ENCODE data around the gene OR6C76. TPM values are rescaled to one million over a fixed set of nuclear protein-coding genes. Genes with fewer than 3 reads are reported as not detected.
"Not testable (repeated sequence)": the region's sequence is repeated elsewhere in the genome, so short reads cannot be mapped to it uniquely, and the experiment has no call there.

OR6C76 gene
- total RNA-seq (not detected), polyA plus RNA-seq (not detected), total RNA-seq (not detected)

DNA sequence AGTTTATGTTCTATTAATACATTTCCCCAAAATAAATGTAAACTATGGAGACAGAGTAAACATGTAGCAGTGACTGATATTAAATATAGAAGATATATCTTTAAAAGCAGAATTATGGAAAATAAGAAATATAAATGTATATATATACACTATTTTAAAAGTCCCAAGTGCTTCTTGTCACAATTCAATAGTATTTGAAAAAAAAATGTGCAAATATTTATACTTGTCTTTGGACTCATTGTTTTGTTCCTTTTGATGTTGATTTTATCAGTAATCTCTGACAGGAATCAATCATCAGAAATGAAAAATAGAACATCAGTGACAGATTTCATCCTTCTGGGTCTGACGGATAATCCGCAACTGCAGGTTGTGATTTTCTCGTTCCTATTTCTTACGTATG is at the start of gene OR6C76:
TSS of gene OR6C76 (plus strand) at position 301 of the 400 bp plus-strand sequence. CDS start at position 301, 0 bp downstream.
- Histone ChIP-seq H3K27ac (ENCODE audit: low read depth, low read length) (no peak within 1 kb of the TSS), H3K27me3 (ENCODE audit: control insufficient read depth in 2 of 2, insufficient read depth in 2 of 2, low read length in 2 of 2) (peaks cover 0 to 3% of the 10 kb centered on the region in 2 donors), H3K9me3 (ENCODE audit: control insufficient read depth in 2 of 3, low read length in 3 of 3) (no peaks in the 10 kb centered on the region), H3K36me3 (ENCODE audit: control insufficient read depth in 2 of 3, insufficient read depth in 3 of 3, low read length in 3 of 3) (no peaks in the 10 kb centered on the region), H3K4me3 (ENCODE audit: low read length) (no peak within 1 kb of the TSS), H3K4me1 (ENCODE audit: control insufficient read depth in 2 of 2, insufficient read depth in 2 of 2, low read length in 2 of 2) (no peaks in the 10 kb centered on the region)
- ATAC-seq (no peak), DNase-seq (no peak)
- intact Hi-C loops (cut with micrococcal nuclease), result no loop called here
- no peak within 1 kb of the TSS for H3K27ac Mint-ChIP-seq
- H3K4me3 Mint-ChIP-seq, result no peak within 1 kb of the TSS
- peaks cover 3 to 30% (median 22%) of the 10 kb centered on the region in 5 donors for H3K27me3 Mint-ChIP-seq
- no peaks in the 10 kb centered on the region for H3K9me3 Mint-ChIP-seq
- CTCF ChIA-PET, result no interaction called here
- peaks cover 0 to 1% (median 0%) of the 10 kb centered on the region in 7 donors for H3K4me1 Mint-ChIP-seq
- no peaks in the 10 kb centered on the region for H3K36me3 Mint-ChIP-seq
- POLR2A ChIA-PET, result no interaction called here

DNA sequence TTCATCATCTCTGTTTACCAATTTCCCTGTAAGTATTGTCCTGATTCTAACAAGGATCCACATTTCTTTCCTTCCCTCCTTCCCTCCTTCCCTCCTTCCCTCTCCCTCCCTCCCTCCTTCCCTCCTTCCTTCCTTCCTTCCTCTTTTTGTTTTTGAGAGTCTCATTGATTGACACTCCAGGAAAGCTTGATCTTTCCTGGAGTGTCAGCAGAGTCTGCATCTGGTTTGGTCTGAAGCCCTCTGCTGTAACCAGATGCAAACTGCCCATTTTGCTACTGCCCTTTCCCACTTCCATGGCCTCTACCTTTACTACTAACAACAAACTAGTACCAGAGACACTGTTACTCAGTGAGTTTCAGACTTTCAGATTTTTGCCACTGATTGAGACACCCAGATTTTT is 40.2 kb upstream of the OR6C76 start:
- no peak overlapping the region for H3K4me3 Mint-ChIP-seq
- H3K4me1 Mint-ChIP-seq, result no peaks in the 10 kb centered on the region
- ChIA-PET POLR2A (no interaction called here), CTCF (no interaction called here)
- Histone ChIP-seq H3K9me3 (ENCODE audit: control insufficient read depth in 2 of 3, low read length in 3 of 3) (no peaks in the 10 kb centered on the region), H3K27me3 (ENCODE audit: control insufficient read depth in 2 of 2, insufficient read depth in 2 of 2, low read length in 2 of 2) (no peaks in the 10 kb centered on the region), H3K4me1 (ENCODE audit: control insufficient read depth in 2 of 2, insufficient read depth in 2 of 2, low read length in 2 of 2) (no peaks in the 10 kb centered on the region), H3K36me3 (ENCODE audit: control insufficient read depth in 2 of 3, insufficient read depth in 3 of 3, low read length in 3 of 3) (no peaks in the 10 kb centered on the region), H3K27ac (ENCODE audit: low read depth, low read length) (no peak overlapping the region), H3K4me3 (ENCODE audit: low read length) (no peak overlapping the region)
- H3K27ac Mint-ChIP-seq, result no peak overlapping the region
- no peaks in the 10 kb centered on the region for H3K36me3 Mint-ChIP-seq
- DNase-seq (no peak), ATAC-seq (no peak)
- intact Hi-C loops (cut with micrococcal nuclease), result no loop called here
- H3K27me3 Mint-ChIP-seq, result peaks cover 0 to 21% (median 10%) of the 10 kb centered on the region in 5 donors
- no peaks in the 10 kb centered on the region for H3K9me3 Mint-ChIP-seq

DNA sequence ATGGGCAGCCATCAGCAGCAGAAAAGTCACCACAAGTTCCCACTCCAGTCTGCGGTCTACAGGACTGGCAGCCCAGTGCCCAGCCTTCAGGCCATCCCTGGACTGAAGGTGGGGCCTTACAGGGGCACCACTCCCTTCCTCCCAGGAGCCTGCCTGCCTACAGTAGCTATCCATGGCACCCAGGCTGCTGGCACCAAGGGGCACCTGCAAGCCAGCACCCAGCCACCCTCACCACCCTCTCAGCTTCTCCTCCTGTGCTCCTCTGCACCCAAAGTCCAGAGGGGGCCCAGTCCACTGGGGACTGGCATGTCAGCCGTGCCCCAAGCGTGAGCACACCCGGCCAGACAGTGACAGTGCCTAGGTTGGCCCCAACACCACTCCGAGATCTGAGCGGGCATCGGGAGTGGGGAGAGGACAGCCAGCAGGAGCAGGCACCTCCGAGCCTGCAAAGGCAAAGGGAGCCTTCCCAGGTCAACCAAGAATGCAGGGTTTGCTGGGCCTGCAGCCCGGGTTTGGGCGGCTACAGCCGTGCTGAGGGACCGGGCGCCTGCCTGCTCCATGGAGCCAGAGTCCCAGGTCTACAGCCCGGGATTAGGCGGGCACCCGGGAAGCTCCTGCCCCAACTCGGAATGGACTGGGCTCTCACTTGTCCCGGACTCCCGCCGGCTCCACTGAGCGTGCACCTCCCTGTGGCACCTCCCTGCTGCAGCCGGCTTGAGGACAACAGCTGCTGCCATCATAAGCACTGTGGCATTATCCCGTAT is 33.8 kb upstream of the OR6C76 start:
- H3K4me3 Mint-ChIP-seq, result no peak overlapping the region
- no peaks in the 10 kb centered on the region for H3K36me3 Mint-ChIP-seq
- intact Hi-C loops (cut with micrococcal nuclease), result no loop called here
- no peak overlapping the region for H3K27ac ChIP-seq (ENCODE audit: low read depth, low read length)
- H3K9me3 ChIP-seq (ENCODE audit: control insufficient read depth in 2 of 3, low read length in 3 of 3), result no peaks in the 10 kb centered on the region
- no peak overlapping the region for H3K4me3 ChIP-seq (ENCODE audit: low read length)
- CTCF ChIA-PET, result no interaction called here
- H3K4me1 Mint-ChIP-seq, result no peaks in the 10 kb centered on the region
- no peaks in the 10 kb centered on the region for H3K27me3 ChIP-seq (ENCODE audit: control insufficient read depth in 2 of 2, insufficient read depth in 2 of 2, low read length in 2 of 2)
- DNase-seq, result no peak
- no peaks in the 10 kb centered on the region for H3K36me3 ChIP-seq (ENCODE audit: control insufficient read depth in 2 of 3, insufficient read depth in 3 of 3, low read length in 3 of 3)
- ATAC-seq, result no peak
- peaks cover 3 to 30% (median 29%) of the 10 kb centered on the region in 5 donors for H3K27me3 Mint-ChIP-seq
- POLR2A ChIA-PET, result no interaction called here
- H3K9me3 Mint-ChIP-seq, result no peaks in the 10 kb centered on the region
- H3K27ac Mint-ChIP-seq, result no peak overlapping the region
- no peaks in the 10 kb centered on the region for H3K4me1 ChIP-seq (ENCODE audit: control insufficient read depth in 2 of 2, insufficient read depth in 2 of 2, low read length in 2 of 2)

DNA sequence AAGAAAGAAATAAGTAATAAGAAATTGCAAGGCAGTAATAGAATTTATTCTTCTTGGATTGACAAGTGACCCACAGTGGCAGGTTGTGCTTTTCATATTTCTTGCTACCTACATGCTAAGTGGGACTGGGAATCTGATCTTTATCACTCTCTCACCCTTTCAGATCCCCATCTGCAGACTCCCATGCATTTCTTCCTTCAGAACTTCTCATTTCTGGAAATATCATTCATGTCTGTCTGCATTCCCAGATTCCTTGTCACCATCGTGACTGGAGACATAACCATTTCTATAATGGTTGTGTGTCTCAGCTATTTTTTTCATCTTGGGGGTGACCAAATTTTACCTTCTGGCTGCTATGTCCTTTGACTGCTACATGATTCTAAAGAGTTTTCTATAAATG is 29.7 kb upstream of the OR6C76 start:
- no peaks in the 10 kb centered on the region for H3K36me3 Mint-ChIP-seq
- no peaks in the 10 kb centered on the region for H3K36me3 ChIP-seq (ENCODE audit: control insufficient read depth in 2 of 3, insufficient read depth in 3 of 3, low read length in 3 of 3)
- ATAC-seq, result no peak
- no peaks in the 10 kb centered on the region for H3K9me3 Mint-ChIP-seq
- no peak overlapping the region for H3K27ac Mint-ChIP-seq
- no peak for DNase-seq
- no peaks in the 10 kb centered on the region for H3K4me1 ChIP-seq (ENCODE audit: control insufficient read depth in 2 of 2, insufficient read depth in 2 of 2, low read length in 2 of 2)
- H3K4me1 Mint-ChIP-seq, result no peaks in the 10 kb centered on the region
- POLR2A ChIA-PET, result no interaction called here
- no peaks in the 10 kb centered on the region for H3K9me3 ChIP-seq (ENCODE audit: control insufficient read depth in 2 of 3, low read length in 3 of 3)
- H3K4me3 ChIP-seq (ENCODE audit: low read length), result no peak overlapping the region
- intact Hi-C loops (cut with micrococcal nuclease), result no loop called here
- H3K27me3 ChIP-seq (ENCODE audit: control insufficient read depth in 2 of 2, insufficient read depth in 2 of 2, low read length in 2 of 2), result no peaks in the 10 kb centered on the region
- H3K27ac ChIP-seq (ENCODE audit: low read depth, low read length), result no peak overlapping the region
- H3K4me3 Mint-ChIP-seq, result no peak overlapping the region
- CTCF ChIA-PET, result no interaction called here
- H3K27me3 Mint-ChIP-seq, result peaks cover 8 to 48% (median 31%) of the 10 kb centered on the region in 5 donors

DNA sequence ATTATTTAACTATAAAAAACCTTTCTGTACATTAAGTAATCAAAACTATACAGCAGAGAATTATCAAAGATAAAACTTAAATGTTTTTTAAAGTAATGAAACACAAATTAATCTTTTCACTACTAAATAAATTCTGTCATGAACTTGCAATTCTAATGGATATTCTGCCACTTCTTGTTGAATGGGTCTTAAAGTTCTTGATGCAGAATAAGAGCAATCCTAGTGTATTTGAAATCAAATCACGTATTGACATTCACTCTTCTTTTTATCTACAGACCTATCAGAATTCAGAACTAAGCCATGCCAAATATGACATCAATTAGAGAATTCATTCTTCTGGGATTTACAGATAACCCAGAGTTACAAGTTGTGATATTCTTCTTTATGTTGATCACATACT is 25.8 kb upstream of the OR6C76 start, which contains the start of gene OR6C65:
TSS of gene OR6C65 (plus strand) at position 301 of the 400 bp plus-strand sequence. CDS start at position 301, 0 bp downstream.
- Mint-ChIP-seq H3K4me3 (no peak within 1 kb of the TSS), H3K9me3 (peaks cover 0 to 6% (median 0%) of the 10 kb centered on the region in 11 donors), H3K27me3 (peaks cover 11 to 44% (median 42%) of the 10 kb centered on the region in 5 donors), H3K27ac (no peak within 1 kb of the TSS), H3K36me3 (no peaks in the 10 kb centered on the region), H3K4me1 (no peaks in the 10 kb centered on the region)
- ChIA-PET POLR2A (no interaction called here), CTCF (no interaction called here)
- DNase-seq (no peak), ATAC-seq (no peak)
- intact Hi-C loops (cut with micrococcal nuclease), result no loop called here
- no peak within 1 kb of the TSS for H3K27ac ChIP-seq (ENCODE audit: low read depth, low read length)
- H3K27me3 ChIP-seq (ENCODE audit: control insufficient read depth in 2 of 2, insufficient read depth in 2 of 2, low read length in 2 of 2), result no peaks in the 10 kb centered on the region
- H3K4me1 ChIP-seq (ENCODE audit: control insufficient read depth in 2 of 2, insufficient read depth in 2 of 2, low read length in 2 of 2), result no peaks in the 10 kb centered on the region
- no peaks in the 10 kb centered on the region for H3K36me3 ChIP-seq (ENCODE audit: control insufficient read depth in 2 of 3, insufficient read depth in 3 of 3, low read length in 3 of 3)
- no peak within 1 kb of the TSS for H3K4me3 ChIP-seq (ENCODE audit: low read length)
- no peaks in the 10 kb centered on the region for H3K9me3 ChIP-seq (ENCODE audit: control insufficient read depth in 2 of 3, low read length in 3 of 3)

DNA sequence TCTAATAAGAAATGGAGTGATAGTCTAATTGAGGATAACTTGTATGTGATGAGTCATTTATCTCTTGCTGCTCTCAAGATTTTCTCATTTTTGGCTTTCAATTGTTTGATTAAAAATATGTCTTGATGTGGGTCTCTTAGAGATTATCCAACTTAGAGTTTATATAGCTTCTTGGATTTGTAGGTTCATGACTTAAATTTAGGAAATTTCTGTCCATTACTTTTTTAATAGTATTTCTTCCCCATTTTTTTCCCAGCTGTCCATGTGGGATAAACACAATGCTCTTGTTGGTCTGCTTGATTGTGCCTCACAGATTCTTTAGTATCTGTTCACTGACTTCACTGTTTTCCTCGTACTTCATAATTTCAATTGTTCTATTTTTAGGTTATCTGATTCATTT is 18.2 kb upstream of the OR6C76 start:
- Mint-ChIP-seq H3K27ac (no peak overlapping the region), H3K9me3 (peaks cover 0 to 20% (median 0%) of the 10 kb centered on the region in 11 donors), H3K27me3 (peaks cover 9 to 30% (median 15%) of the 10 kb centered on the region in 5 donors), H3K36me3 (no peaks in the 10 kb centered on the region), H3K4me3 (no peak overlapping the region), H3K4me1 (no peaks in the 10 kb centered on the region)
- ChIA-PET CTCF (no interaction called here), POLR2A (no interaction called here)
- intact Hi-C loops (cut with micrococcal nuclease), result no loop called here
- Histone ChIP-seq H3K36me3 (ENCODE audit: control insufficient read depth in 2 of 3, insufficient read depth in 3 of 3, low read length in 3 of 3) (no peaks in the 10 kb centered on the region), H3K4me3 (ENCODE audit: low read length) (no peak overlapping the region), H3K4me1 (ENCODE audit: control insufficient read depth in 2 of 2, insufficient read depth in 2 of 2, low read length in 2 of 2) (no peaks in the 10 kb centered on the region), H3K9me3 (ENCODE audit: control insufficient read depth in 2 of 3, low read length in 3 of 3) (no peaks in the 10 kb centered on the region), H3K27ac (ENCODE audit: low read depth, low read length) (no peak overlapping the region), H3K27me3 (ENCODE audit: control insufficient read depth in 2 of 2, insufficient read depth in 2 of 2, low read length in 2 of 2) (no peaks in the 10 kb centered on the region)
- DNase-seq, result no peak
- no peak for ATAC-seq

DNA sequence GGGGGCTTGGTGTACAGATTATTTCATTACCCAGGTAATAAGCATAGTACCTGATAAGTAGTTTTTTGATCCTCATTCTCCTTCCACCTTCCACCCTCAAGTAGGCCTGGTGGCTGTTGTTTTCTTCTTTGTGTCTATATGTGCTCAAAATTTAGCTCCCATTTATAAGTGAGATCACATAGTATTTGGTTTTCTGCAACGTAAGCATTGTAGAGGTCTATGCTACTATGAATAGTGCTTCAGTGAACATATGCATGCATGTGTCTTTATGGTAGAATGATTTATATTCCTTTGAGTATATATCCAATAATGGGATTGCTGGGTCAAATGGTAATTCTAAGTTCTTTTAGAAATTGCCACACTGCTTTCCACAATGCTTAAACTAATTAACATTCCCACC is 16.9 kb upstream of the OR6C76 start:
- H3K4me3 Mint-ChIP-seq; POLR2A ChIA-PET; H3K4me1 Mint-ChIP-seq; H3K4me3 ChIP-seq (ENCODE audit: low read length); intact Hi-C loops (cut with micrococcal nuclease); H3K36me3 ChIP-seq (ENCODE audit: control insufficient read depth in 2 of 3, insufficient read depth in 3 of 3, low read length in 3 of 3); H3K27me3 ChIP-seq (ENCODE audit: control insufficient read depth in 2 of 2, insufficient read depth in 2 of 2, low read length in 2 of 2); H3K4me1 ChIP-seq (ENCODE audit: control insufficient read depth in 2 of 2, insufficient read depth in 2 of 2, low read length in 2 of 2); H3K36me3 Mint-ChIP-seq; DNase-seq; H3K27ac ChIP-seq (ENCODE audit: low read depth, low read length); H3K27ac Mint-ChIP-seq; H3K9me3 ChIP-seq (ENCODE audit: control insufficient read depth in 2 of 3, low read length in 3 of 3); CTCF ChIA-PET; ATAC-seq: not testable (repeated sequence)
- Mint-ChIP-seq H3K27me3 (peaks cover 11 to 22% (median 15%) of the 10 kb centered on the region in 5 donors), H3K9me3 (peaks cover 0 to 14% (median 0%) of the 10 kb centered on the region in 11 donors)

Measured in naive thymus-derived CD4-positive, alpha-beta T cell (primary cell).